ENCODE measurements around the gene CYP2U1.

The CYP2U1 gene

DNA sequence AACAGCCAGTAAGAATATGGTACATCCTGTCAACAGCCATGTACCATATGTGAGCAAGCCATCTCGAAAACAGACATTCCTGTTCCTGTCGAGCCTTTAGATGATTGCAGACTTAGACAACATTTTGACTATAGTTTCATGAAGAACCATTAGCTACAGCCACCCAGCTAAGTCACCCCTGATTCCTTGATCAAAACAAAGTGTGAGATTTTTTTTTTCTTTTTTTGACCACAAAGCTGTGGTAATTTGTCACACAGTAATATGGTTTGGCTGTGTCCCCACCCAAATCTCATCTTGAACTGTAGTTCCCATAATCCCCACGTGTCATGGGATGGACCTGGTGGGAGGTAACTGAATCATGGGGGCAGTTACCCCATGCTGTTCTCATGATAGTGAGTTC is 43.2 kb downstream of the CYP2U1 start:
- no peak for DNase-seq
- in situ Hi-C loops (cut with MboI; ENCODE audit: low pct_unique_long_range_greater_than_20kb, low sequenced_read_pairs), result no loop called here

GRCh38 chr4:107977482-107977881 is 46.1 kb downstream of the CYP2U1 start:
- in situ Hi-C loops (cut with MboI; ENCODE audit: low pct_unique_long_range_greater_than_20kb, low sequenced_read_pairs), result no loop called here
- no peak for DNase-seq

- in situ Hi-C loops (cut with MboI; ENCODE audit: low pct_unique_long_range_greater_than_20kb, low sequenced_read_pairs), result no loop called here
- DNase-seq, result no peak
Measured at GRCh38 chr4:107977966-107978705, 46.8 kb downstream of the CYP2U1 start.

DNA sequence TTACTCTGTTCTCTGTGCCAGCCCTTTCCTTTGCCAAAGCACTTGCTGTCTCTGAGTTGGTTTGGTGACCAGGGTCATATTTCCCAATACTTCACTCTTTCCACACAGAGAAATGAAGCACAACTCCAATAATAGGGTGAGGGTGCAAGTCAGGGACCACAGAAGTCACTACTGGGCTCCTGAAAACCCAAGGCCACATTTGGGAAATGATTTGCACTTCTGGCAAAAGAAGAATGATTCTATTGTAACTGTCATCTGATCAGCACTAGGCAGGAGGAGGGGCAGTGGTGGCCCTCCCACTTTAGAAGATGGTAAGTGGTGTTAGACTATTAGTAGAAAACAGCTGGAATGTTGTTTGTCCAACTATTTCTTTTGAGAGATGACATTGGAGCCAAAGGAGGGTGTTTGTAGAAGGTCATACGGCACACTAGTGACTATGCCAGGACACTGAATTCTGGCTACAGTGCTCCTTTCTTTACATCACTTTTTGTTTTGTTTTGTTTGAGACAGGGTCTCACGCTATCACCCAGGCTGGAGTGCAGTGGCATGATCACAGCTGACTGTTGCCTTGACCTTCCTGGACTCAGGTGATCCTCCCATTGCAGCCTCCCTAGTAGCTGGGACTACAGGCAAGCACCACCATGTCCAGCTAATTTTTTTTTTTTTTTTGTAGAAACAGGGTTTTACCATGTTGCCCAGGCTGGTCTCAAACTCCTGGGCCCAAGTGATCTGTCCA is 47.5 kb downstream of the CYP2U1 start:
- in situ Hi-C loops (cut with MboI; ENCODE audit: low pct_unique_long_range_greater_than_20kb, low sequenced_read_pairs), result no loop called here
- DNase-seq, result no peak

GRCh38 chr4:107987916-107988762 is 56.8 kb downstream of the CYP2U1 start:
- peak; percentile 58 for DNase-seq
- in situ Hi-C loops (cut with MboI; ENCODE audit: low pct_unique_long_range_greater_than_20kb, low sequenced_read_pairs), result no loop called here

DNA sequence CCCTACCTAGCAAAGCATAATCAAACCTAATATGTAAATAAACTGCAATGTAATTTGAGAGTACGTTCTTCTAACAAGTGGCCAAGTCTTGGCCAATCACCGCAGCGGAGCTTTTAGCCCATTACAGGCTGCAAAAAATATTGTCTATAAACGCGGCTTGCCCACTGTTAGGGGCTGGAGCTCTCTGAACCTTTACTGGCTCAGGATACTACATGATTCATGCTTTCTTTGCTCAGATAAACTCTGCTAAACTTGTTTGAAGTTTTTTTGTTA is 57.4 kb downstream of the CYP2U1 start:
- no peak for DNase-seq
- in situ Hi-C loops (cut with MboI; ENCODE audit: low pct_unique_long_range_greater_than_20kb, low sequenced_read_pairs), result no loop called here

GRCh38 chr4:107989162-107989536 is 57.8 kb downstream of the CYP2U1 start:
- DNase-seq, result no peak
- in situ Hi-C loops (cut with MboI; ENCODE audit: low pct_unique_long_range_greater_than_20kb, low sequenced_read_pairs), result no loop called here

GRCh38 chr4:107989537-107990386 is 58.4 kb downstream of the CYP2U1 start, which contains the start of gene HADH:
HADH (plus strand) TSS chr4:107989889; CDS start chr4:107989933, 44 bp downstream.
- in situ Hi-C loops (cut with MboI; ENCODE audit: low pct_unique_long_range_greater_than_20kb, low sequenced_read_pairs), result no loop called here

GRCh38 chr4:107991945-107992630 is 60.7 kb downstream of the CYP2U1 start:
- no peak for DNase-seq

More at GRCh38 chr4:107989537-107990386, 58.4 kb downstream of the CYP2U1 start, which contains the start of gene HADH:
- peak; percentile 94 for DNase-seq

DNA sequence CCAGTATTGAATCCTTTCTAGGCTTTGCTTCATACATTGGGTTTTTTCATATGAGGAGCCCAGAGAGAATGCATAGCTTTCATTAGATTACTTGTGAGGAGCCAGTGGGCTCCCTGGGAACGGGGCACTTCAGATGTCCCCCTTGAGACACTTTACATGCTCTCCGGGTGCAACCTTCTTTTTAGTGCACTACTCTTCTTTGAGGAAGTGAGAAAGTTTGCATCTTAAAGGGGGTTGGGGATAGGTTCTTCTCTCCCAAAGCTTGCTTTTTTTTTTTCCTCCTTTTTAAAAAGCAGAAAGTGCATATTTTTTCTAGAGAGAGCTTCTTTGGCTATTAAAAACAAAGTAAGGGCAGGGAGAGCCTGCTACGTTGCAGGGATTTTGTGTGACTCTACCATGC is 62.6 kb downstream of the CYP2U1 start:
- peak; percentile 42 for DNase-seq
- in situ Hi-C loops (cut with MboI; ENCODE audit: low pct_unique_long_range_greater_than_20kb, low sequenced_read_pairs), result no loop called here

More at GRCh38 chr4:107991945-107992630, 60.7 kb downstream of the CYP2U1 start:
- in situ Hi-C loops (cut with MboI; ENCODE audit: low pct_unique_long_range_greater_than_20kb, low sequenced_read_pairs), result no loop called here

- in situ Hi-C loops (cut with MboI; ENCODE audit: low pct_unique_long_range_greater_than_20kb, low sequenced_read_pairs), result no loop called here
- DNase-seq, result no peak
Measured at GRCh38 chr4:107994894-107995293, 63.5 kb downstream of the CYP2U1 start.

DNA sequence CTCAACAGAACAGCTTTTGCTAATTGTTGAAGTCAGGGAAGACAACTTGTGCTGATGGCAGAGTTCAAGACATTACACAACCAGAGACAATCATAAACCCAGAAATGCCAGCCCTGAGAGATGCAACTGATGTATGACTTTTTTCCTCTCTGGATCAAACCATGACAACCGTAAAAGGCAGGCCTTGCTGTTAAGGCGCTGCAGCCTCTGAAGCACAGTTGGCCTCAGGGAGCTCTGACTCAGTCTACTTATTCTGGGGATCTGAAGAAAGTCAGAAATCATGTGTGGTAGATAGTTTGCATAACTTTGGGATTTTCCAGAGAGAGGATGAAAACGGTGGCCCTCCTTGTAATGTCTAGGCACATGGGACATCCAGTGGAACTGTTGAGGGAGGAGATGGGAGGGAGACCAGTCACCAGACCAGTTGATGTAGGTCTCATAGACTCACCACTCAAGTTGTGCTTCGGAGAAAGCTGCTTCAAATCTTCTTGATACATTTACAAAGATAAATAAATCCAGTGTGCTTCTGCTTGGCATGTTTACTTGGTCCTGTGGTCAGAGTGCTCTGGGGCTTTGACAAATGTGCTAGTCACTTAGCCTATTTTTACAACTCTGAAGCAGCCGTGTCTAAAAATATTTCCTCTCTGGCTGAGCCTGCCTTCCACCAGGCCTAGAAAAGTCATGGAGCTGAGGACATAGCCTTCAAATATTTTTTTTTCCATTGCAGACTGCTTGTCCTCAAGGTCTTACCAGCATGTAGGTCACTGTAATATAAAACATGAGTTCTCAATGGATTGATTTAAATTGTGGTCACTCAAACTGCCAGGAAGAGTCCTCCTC is 65.8 kb downstream of the CYP2U1 start:
- peak; percentile 32 for DNase-seq
- in situ Hi-C loops (cut with MboI; ENCODE audit: low pct_unique_long_range_greater_than_20kb, low sequenced_read_pairs), result no loop called here

DNA sequence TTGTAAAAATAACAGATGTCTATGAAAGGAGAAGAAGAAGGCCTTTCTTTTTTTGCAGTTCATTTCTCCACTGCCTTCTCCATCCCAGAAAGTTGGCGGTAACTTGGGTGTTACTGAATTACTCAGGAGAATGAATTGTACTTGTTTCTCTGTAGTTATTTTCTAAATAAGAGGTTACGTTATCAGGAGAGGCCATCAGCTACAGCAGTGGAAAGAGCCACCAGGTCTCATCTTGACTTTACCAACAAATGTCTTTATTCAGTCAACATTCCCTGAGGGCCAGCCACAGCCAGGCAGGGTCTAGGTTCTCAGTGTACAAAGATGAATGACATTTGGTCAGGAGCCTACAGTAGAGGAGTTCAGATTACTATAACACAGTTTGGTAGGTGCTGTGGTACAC is 66.4 kb downstream of the CYP2U1 start:
- in situ Hi-C loops (cut with MboI; ENCODE audit: low pct_unique_long_range_greater_than_20kb, low sequenced_read_pairs), result no loop called here
- no peak for DNase-seq

GRCh38 chr4:107999932-108000539 is 68.7 kb downstream of the CYP2U1 start:
- in situ Hi-C loops (cut with MboI; ENCODE audit: low pct_unique_long_range_greater_than_20kb, low sequenced_read_pairs), result loop anchor here (25.0 kb wide), 1 partner anchor 562 kb away; no protein-coding TSS in a partner anchor

GRCh38 chr4:108001540-108002135 is 70.3 kb downstream of the CYP2U1 start:
- DNase-seq, result no peak
- in situ Hi-C loops (cut with MboI; ENCODE audit: low pct_unique_long_range_greater_than_20kb, low sequenced_read_pairs), result loop anchor here (25.0 kb wide), 1 partner anchor 561 kb away; no protein-coding TSS in a partner anchor

More at GRCh38 chr4:107999932-108000539, 68.7 kb downstream of the CYP2U1 start:
- DNase-seq, result no peak
